ENCODE measurements around the gene SIX1. TPM values are rescaled to one million over a fixed set of nuclear protein-coding genes. Genes with fewer than 3 reads are reported as not detected.

SIX1 gene
- polyA plus RNA-seq, 12 donors: 28.6 to 94.9 (median 70.1) TPM; not detected in 1

GRCh38 chr14:60599727-60600126 is 49.5 kb downstream of the SIX1 start:
- DNase-seq: no peak

- DNase-seq: no peak
Observed at GRCh38 chr14:60596139-60596538, 53.1 kb downstream of the SIX1 start.

- DNase-seq: no peak
Observed at GRCh38 chr14:60594062-60594461, 55.2 kb downstream of the SIX1 start.

Other genes starting within 250 kb of the SIX1 start
- 1 to 10 TPM in 9 of 12 donors, under 1 TPM in 1, not detected in 2; 0.53 to 3.1 (median 1.8) TPM for gene C14orf39, start 163.4 kb downstream of the SIX1 start, polyA plus RNA-seq (ENCODE audit: insufficient read length in 12 of 12)
- gene SIX6, start 140.3 kb downstream of the SIX1 start, polyA plus RNA-seq (ENCODE audit: insufficient read length in 12 of 12): under 1 TPM in 4 of 12 donors, not detected in 8; 0.04 to 0.08 (median 0.07) TPM
- 10 to 100 TPM in 10 of 12 donors, 1 to 10 TPM in 1, not detected in 1; 9.6 to 35.0 (median 21.0) TPM for gene SIX4, start 74.9 kb upstream of the SIX1 start, polyA plus RNA-seq (ENCODE audit: insufficient read length in 12 of 12)
- 10 to 100 TPM in 11 of 12 donors, not detected in 1; 42.5 to 65.9 (median 57.4) TPM for gene MNAT1, start 85.3 kb upstream of the SIX1 start, polyA plus RNA-seq (ENCODE audit: insufficient read length in 12 of 12)

All from muscle of arm (tissue), 12 donors.